ENCODE data around the gene PDE4C. TPM values are rescaled to one million over a fixed set of nuclear protein-coding genes. Genes with fewer than 3 reads are reported as not detected.
A peak's percentile ranks its signal among the peaks of the same experiment; 100 is the strongest.

PDE4C gene
- total and polyA plus RNA-seq, 11 donors: 0.16 to 4.6 (median 1.1) TPM; not detected in 1

GRCh38 chr19:18193388-18194180, 32.7 kb downstream of the PDE4C start:
- Histone ChIP-seq H3K4me1 (peaks cover 0 to 25% (median 14%) of the 10 kb centered on the region in 12 donors), H3K27ac (peak overlapping the region in 11 of 12 donors; percentile 67 to 96 (median 86)), H3K36me3 (peaks cover 0 to 31% (median 23%) of the 10 kb centered on the region in 9 donors), H3K9me3 (no peaks in the 10 kb centered on the region), H3K27me3 (no peaks in the 10 kb centered on the region), H3K4me3 (peak overlapping the region; percentile 40 to 99 (median 84))
- TF ChIP-seq POLR2A (IDR thresholded peaks at IDR 0.05): no peak
- TF ChIP-seq, protein P1, sequence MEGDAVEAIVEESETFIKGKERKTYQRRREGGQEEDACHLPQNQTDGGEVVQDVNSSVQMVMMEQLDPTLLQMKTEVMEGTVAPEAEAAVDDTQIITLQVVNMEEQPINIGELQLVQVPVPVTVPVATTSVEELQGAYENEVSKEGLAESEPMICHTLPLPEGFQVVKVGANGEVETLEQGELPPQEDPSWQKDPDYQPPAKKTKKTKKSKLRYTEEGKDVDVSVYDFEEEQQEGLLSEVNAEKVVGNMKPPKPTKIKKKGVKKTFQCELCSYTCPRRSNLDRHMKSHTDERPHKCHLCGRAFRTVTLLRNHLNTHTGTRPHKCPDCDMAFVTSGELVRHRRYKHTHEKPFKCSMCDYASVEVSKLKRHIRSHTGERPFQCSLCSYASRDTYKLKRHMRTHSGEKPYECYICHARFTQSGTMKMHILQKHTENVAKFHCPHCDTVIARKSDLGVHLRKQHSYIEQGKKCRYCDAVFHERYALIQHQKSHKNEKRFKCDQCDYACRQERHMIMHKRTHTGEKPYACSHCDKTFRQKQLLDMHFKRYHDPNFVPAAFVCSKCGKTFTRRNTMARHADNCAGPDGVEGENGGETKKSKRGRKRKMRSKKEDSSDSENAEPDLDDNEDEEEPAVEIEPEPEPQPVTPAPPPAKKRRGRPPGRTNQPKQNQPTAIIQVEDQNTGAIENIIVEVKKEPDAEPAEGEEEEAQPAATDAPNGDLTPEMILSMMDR (IDR thresholded peaks at IDR 0.05): peak in 1 of 12 donors; percentile 8
- ATAC-seq (peak in 1 of 4 donors; percentile 3), DNase-seq (no peak)
- intact Hi-C loops (cut with DNase I): loop anchor here in 4 of 10 donors (1.0 to 10.0 kb wide), 4 partner anchors 10 to 131 kb away; partner anchors contain the start of genes LSM4 (in 1 of the 4) and PIK3R2 (in 1 of the 4)
- WGBS, 4 donors: 3 to 8% (median 5%) methylated on average over 16 to 46 of the region's 46 CpGs

DNA sequence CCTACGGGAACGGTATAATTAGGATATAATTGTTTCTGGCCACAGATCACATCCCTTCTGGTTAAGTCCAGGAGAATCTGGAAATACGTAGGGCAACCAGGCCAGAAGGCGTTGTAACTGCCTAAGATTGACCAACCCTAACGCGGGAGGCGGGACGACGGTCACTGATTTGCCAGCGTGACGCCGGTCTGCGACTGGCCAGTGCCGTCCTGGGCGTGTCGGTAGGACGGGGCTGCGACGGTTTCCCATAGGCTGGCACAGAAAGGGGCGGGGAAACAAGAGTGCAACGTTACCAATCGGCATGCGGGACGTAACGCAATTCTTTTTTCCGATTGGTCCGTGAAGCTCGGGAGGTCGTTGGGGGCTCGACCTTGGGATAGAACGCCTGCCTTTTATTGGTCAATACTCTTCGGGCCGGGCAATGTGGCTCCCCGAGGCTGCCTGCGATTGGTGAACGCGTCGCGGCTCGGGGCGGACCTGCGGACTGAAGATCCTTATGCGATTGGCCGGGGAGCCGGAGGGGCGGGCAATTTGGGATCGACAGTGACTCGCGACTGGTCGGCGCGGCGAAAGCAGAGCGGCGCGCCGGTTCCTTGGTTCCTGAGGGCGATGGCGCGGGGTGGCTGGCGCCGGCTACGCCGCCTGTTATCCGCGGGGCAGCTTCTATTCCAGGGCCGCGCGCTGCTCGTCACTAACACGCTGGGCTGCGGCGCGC, 33.4 kb downstream of the PDE4C start, which contains the start of gene MPV17L2:
Gene MPV17L2 (plus strand): TSS at position 546 of the 715 bp plus-strand sequence. CDS start 64 bp downstream, at position 610.
- peaks cover 0 to 25% (median 14%) of the 10 kb centered on the region in 12 donors for H3K4me1 ChIP-seq
- H3K36me3 ChIP-seq: peaks cover 0 to 23% (median 16%) of the 10 kb centered on the region in 9 donors
- WGBS, 4 donors: 0 to 1% (median 0%) methylated on average over 40 to 74 of the region's 74 CpGs
- H3K27me3 ChIP-seq: no peaks in the 10 kb centered on the region
- H3K27ac ChIP-seq: peak within 1 kb of the TSS; percentile 78 to 99 (median 94)
- TF ChIP-seq, protein P1 (IDR thresholded peaks at IDR 0.05): no peak
- peak; percentile 82 to 89 for TF ChIP-seq POLR2A (IDR thresholded peaks at IDR 0.05)
- peak; percentile 100 for DNase-seq
- no peaks in the 10 kb centered on the region for H3K9me3 ChIP-seq
- H3K4me3 ChIP-seq: peak within 1 kb of the TSS; percentile 40 to 99 (median 84)
- peak; percentile 94 to 99 (median 96) for ATAC-seq
- intact Hi-C loops (cut with DNase I): loop anchor here in 5 of 10 donors (1.0 to 10.0 kb wide), 6 partner anchors 10 to 132 kb away; partner anchors contain the start of genes LSM4 (in 1 of the 5), PIK3R2 (in 1 of the 5) and RAB3A (in 1 of the 5)

- TF ChIP-seq, protein P1 (IDR thresholded peaks at IDR 0.05): peak in 1 of 12 donors; percentile 39
- no peak for TF ChIP-seq POLR2A (IDR thresholded peaks at IDR 0.05)
- DNase-seq (no peak), ATAC-seq (no peak)
- intact Hi-C loops (cut with DNase I): loop anchor here in 4 of 10 donors (1.0 to 10.0 kb wide), 5 partner anchors 13 to 133 kb away; partner anchors contain the start of genes LSM4 (in 1 of the 4), PIK3R2 (in 1 of the 4) and RAB3A (in 1 of the 4)
- Histone ChIP-seq H3K36me3 (peaks cover 0 to 14% (median 10%) of the 10 kb centered on the region in 9 donors), H3K27ac (peak overlapping the region in 11 of 12 donors; percentile 93 to 99 (median 94)), H3K4me3 (peak overlapping the region in 10 of 12 donors; percentile 52 to 98 (median 68)), H3K27me3 (no peaks in the 10 kb centered on the region), H3K9me3 (no peaks in the 10 kb centered on the region), H3K4me1 (peaks cover 0 to 25% (median 14%) of the 10 kb centered on the region in 12 donors)
- WGBS, 4 donors: 77 to 84% (median 77%) methylated on average over 5 of the region's 5 CpGs
Measured at GRCh38 chr19:18191640-18192062, 34.6 kb downstream of the PDE4C start.

Measured in heart left ventricle (tissue), 16 donors.